Endothelial cell of umbilical vein (primary cell): ENCODE data around the gene SCPEP1.

Experiments
- CTCF ChIP-seq, 2 donors: IDR thresholded peaks; 1 replicate in 1 of 2; 2 replicates in 1 of 2; pipeline ENCODE4 v1.5.1; 2011; ENCODE audit warnings: low read length in 2 of 2, mild to moderate bottlenecking in 2 of 2, moderate library complexity in 2 of 2, control low read depth in 1 of 2, inconsistent platforms in 1 of 2, low read depth in 1 of 2; ENCODE audit not compliant: insufficient read depth in 1 of 2; ENCODE audit errors: extremely low read depth in 1 of 2
- EZH2 ChIP-seq: IDR thresholded peaks from 2 replicates; pipeline ENCODE4 v1.6.1; 2012; ENCODE audit warnings: borderline replicate concordance, low read depth, mild to moderate bottlenecking, moderate library complexity, low read length, inconsistent platforms; ENCODE audit not compliant: severe bottlenecking
- FOS ChIP-seq: IDR thresholded peaks from 2 replicates; pipeline ENCODE4 v1.6.1; 2011; ENCODE audit warnings: mild to moderate bottlenecking, low read length, moderate library complexity, borderline replicate concordance; ENCODE audit not compliant: insufficient read depth
- JUN ChIP-seq: IDR thresholded peaks from 2 replicates; pipeline ENCODE4 v1.6.1; 2011; ENCODE audit warnings: borderline replicate concordance, low read depth; ENCODE audit not compliant: insufficient read length, insufficient read depth
- MAX ChIP-seq: IDR thresholded peaks from 2 replicates; pipeline ENCODE4 v1.6.1; 2011; ENCODE audit not compliant: insufficient read depth, insufficient read length
- MYC ChIP-seq: IDR thresholded peaks from one replicate; pipeline ENCODE4 v1.6.1; 2011; ENCODE audit warnings: mild to moderate bottlenecking, low read depth, low read length
- POLR2A ChIP-seq: IDR thresholded peaks from 2 replicates; pipeline ENCODE4 v1.6.1; 2012; ENCODE audit warnings: low read depth, mild to moderate bottlenecking, control low read depth, low read length
- POLR2AphosphoS5 ChIP-seq: IDR thresholded peaks from 2 replicates; pipeline ENCODE4 v1.6.1; 2012; ENCODE audit warnings: low read depth, mild to moderate bottlenecking, control low read depth, low read length, moderate library complexity; ENCODE audit not compliant: insufficient read depth

DNA sequence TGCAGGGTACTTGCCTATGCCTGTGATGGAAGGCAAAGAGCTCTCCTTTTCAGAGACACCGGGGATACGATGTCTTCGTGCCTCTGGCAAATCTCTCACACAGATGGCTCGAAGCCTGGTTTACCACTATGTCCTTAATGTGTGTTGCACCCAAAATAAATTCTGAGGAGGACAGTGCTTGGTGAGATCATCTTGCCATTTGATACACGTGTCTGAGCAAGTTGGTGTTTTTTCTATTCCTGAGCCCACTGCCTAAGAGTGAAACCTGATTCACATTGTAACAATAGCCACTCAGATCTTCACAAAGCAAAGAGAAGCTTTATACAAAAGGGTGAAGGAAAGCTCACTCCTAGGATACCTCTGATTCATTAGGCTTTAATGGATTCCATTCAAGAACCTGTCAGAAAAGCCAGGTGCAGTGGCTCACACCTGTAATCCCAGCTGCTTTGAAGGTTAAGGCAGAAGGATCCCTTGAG lies 74.0 kb downstream of the SCPEP1 start:
- TF ChIP-seq CTCF (IDR thresholded peaks at IDR 0.05; ENCODE audit: extremely low read depth in 1 of 2, insufficient read depth in 1 of 2, low read depth in 1 of 2, low read length in 2 of 2) (no peak), POLR2AphosphoS5 (no peak), EZH2 (no peak), POLR2A (no peak), FOS (no peak), MYC (no peak), MAX (no peak), JUN (no peak)
